ENCODE measurements around the gene SMIM35. TPM values are rescaled to one million over a fixed set of nuclear protein-coding genes. Genes with fewer than 3 reads are reported as not detected.
"Not testable (repeated sequence)": the region's sequence is repeated elsewhere in the genome, so short reads cannot be mapped to it uniquely, and the experiment has no call there.

SMIM35 gene
- polyA plus RNA-seq, 1 of the 3 experiments (the other 2 are of a cell fraction): not detected

GRCh38 chr11:118007563-118008270 lies 79.0 kb downstream of the SMIM35 start:
- H3K9me3 ChIP-seq; H3K9me2 ChIP-seq; H3F3A ChIP-seq (replicated peaks; ENCODE audit: insufficient read depth); CTCF ChIA-PET; H3K4me3 ChIP-seq (ENCODE audit: low read depth in 2 of 2, low read length in 1 of 2); H3K27ac ChIP-seq (ENCODE audit: low read depth in 2 of 2, low read length in 1 of 2); H3K4me1 ChIP-seq (ENCODE audit: control insufficient read depth in 1 of 2, insufficient read depth in 2 of 2, low read depth in 1 of 2, low read length in 1 of 2); H2AFZ ChIP-seq (ENCODE audit: low read depth); H3K4me2 ChIP-seq; DNase-seq; H3K36me3 ChIP-seq (replicated peaks in 1 of 2; ENCODE audit: control insufficient read depth in 1 of 2, insufficient read depth in 2 of 2, low read length in 1 of 2); H3K79me2 ChIP-seq (ENCODE audit: insufficient read depth); H3K9ac ChIP-seq; H3K27me3 ChIP-seq (ENCODE audit: insufficient read depth); H4K20me1 ChIP-seq (ENCODE audit: insufficient read depth); POLR2A ChIA-PET: not testable (repeated sequence)
- 70% methylated on average over 11 of the region's 11 CpGs for WGBS (ENCODE audit: low lambda C conversion rate)

- POLR2A ChIA-PET: no interaction called here
These were observed 79.7 kb downstream of the SMIM35 start for GRCh38 chr11:118007040-118007439.

More at GRCh38 chr11:118007040-118007439, 79.7 kb downstream of the SMIM35 start:
- TF ChIP-seq PBX3 (IDR thresholded peaks at IDR 0.05) (no peak), POLR2AphosphoS5 (IDR thresholded peaks at IDR 0.05; ENCODE audit: low read depth, low read length) (no peak), CTCF (IDR thresholded peaks at IDR 0.05) (no peak), SMC3 (IDR thresholded peaks at IDR 0.05; ENCODE audit: low read depth, low read length) (no peak), CHD2 (IDR thresholded peaks at IDR 0.05; ENCODE audit: low read length, partially characterized antibody) (no peak), TEAD4 (IDR thresholded peaks at IDR 0.05; ENCODE audit: borderline replicate concordance, insufficient read depth) (no peak), TAF1 (IDR thresholded peaks at IDR 0.05; ENCODE audit: borderline replicate concordance, low read depth, low read length) (no peak), USF1 (IDR thresholded peaks at IDR 0.05; ENCODE audit: borderline replicate concordance, low read depth) (no peak), RXRA (IDR thresholded peaks at IDR 0.05; ENCODE audit: borderline replicate concordance, low read depth) (no peak), IRF3 (IDR thresholded peaks at IDR 0.05; ENCODE audit: low read depth, low read length) (no peak), RAD21 (IDR thresholded peaks at IDR 0.05; ENCODE audit: low read length) (no peak), USF2 (IDR thresholded peaks at IDR 0.05; ENCODE audit: borderline replicate concordance, low read depth, low read length) (no peak), MAX (IDR thresholded peaks at IDR 0.05; ENCODE audit: low read depth) (no peak), FOSL2 (IDR thresholded peaks at IDR 0.05; ENCODE audit: borderline replicate concordance, low read depth) (no peak)
- Histone ChIP-seq H4K20me1 (ENCODE audit: insufficient read depth) (no peaks in the 10 kb centered on the region), H3F3A (replicated peaks; ENCODE audit: insufficient read depth) (no peaks in the 10 kb centered on the region), H3K4me3 (ENCODE audit: low read depth in 2 of 2, low read length in 1 of 2) (no peak overlapping the region), H3K9ac (no peak overlapping the region), H3K27ac (ENCODE audit: low read depth in 2 of 2, low read length in 1 of 2) (no peak overlapping the region), H3K79me2 (ENCODE audit: insufficient read depth) (no peaks in the 10 kb centered on the region), H2AFZ (ENCODE audit: low read depth) (no peak overlapping the region), H3K36me3 (replicated peaks in 1 of 2; ENCODE audit: control insufficient read depth in 1 of 2, insufficient read depth in 2 of 2, low read length in 1 of 2) (no peaks in the 10 kb centered on the region), H3K9me2 (no peaks in the 10 kb centered on the region), H3K4me2 (no peak overlapping the region), H3K27me3 (ENCODE audit: insufficient read depth) (no peaks in the 10 kb centered on the region; the same call in 1 of the 2 replicates), H3K4me1 (ENCODE audit: control insufficient read depth in 1 of 2, insufficient read depth in 2 of 2, low read depth in 1 of 2, low read length in 1 of 2) (no peaks in the 10 kb centered on the region), H3K9me3 (no peaks in the 10 kb centered on the region)
- no peak for DNase-seq
- WGBS (ENCODE audit: low lambda C conversion rate): 44% methylated on average over 5 of the region's 5 CpGs
- CTCF ChIA-PET: interaction anchor here (1.1 to 1.9 kb wide), 2 partner anchors 46 to 60 kb away, joined by 3 to 6 read pairs; no protein-coding TSS in a partner anchor

Measured in SK-N-SH (cell line).